Stimulated activated naive CD4-positive, alpha-beta T cell treated with Interleukin-2 at 50 U/mL for 16 hours (primary cell): ENCODE data around the gene TTC23.

Experiments used
- DNase-seq: peaks from one replicate; lab custom pipeline; 2025; lab: John Stamatoyannopoulos, UW

TTC23 gene

GRCh38 chr15:99165020-99165790 is 84.2 kb downstream of the TTC23 start:
- no peak for DNase-seq

- DNase-seq: no peak
These were observed 85.3 kb downstream of the TTC23 start for GRCh38 chr15:99164119-99164518.

- no peak for DNase-seq
These were observed 85.9 kb downstream of the TTC23 start for GRCh38 chr15:99163271-99164062.

- no peak for DNase-seq
These were observed 90.6 kb downstream of the TTC23 start for GRCh38 chr15:99158626-99159412.

- no peak for DNase-seq
These were observed 91.9 kb downstream of the TTC23 start for GRCh38 chr15:99157456-99157855.

GRCh38 chr15:99155961-99156443 is 93.4 kb downstream of the TTC23 start:
- DNase-seq: no peak

- no peak for DNase-seq
These were observed 95.1 kb downstream of the TTC23 start for GRCh38 chr15:99154271-99154670.

GRCh38 chr15:99153026-99153535 is 96.3 kb downstream of the TTC23 start:
- no peak for DNase-seq

GRCh38 chr15:99151156-99151555 is 98.2 kb downstream of the TTC23 start:
- DNase-seq: no peak

GRCh38 chr15:99149366-99149765 is 100.0 kb downstream of the TTC23 start:
- no peak for DNase-seq

GRCh38 chr15:99148851-99149276 is 100.5 kb downstream of the TTC23 start:
- DNase-seq: no peak

GRCh38 chr15:99146661-99147060 is 102.7 kb downstream of the TTC23 start:
- DNase-seq: no peak

- no peak for DNase-seq
These were observed 103.6 kb downstream of the TTC23 start for GRCh38 chr15:99145778-99146177.

GRCh38 chr15:99145005-99145404 is 104.4 kb downstream of the TTC23 start:
- no peak for DNase-seq

GRCh38 chr15:99143655-99144610 is 105.4 kb downstream of the TTC23 start:
- no peak for DNase-seq

GRCh38 chr15:99143242-99143641 is 106.1 kb downstream of the TTC23 start:
- DNase-seq: no peak

- no peak for DNase-seq
These were observed 106.8 kb downstream of the TTC23 start for GRCh38 chr15:99142562-99142961.

- no peak for DNase-seq
These were observed 107.4 kb downstream of the TTC23 start for GRCh38 chr15:99141943-99142342.

GRCh38 chr15:99140590-99140989 is 108.8 kb downstream of the TTC23 start:
- no peak for DNase-seq

GRCh38 chr15:99139276-99139675 is 110.1 kb downstream of the TTC23 start:
- DNase-seq: no peak

- DNase-seq: no peak
These were observed 110.8 kb downstream of the TTC23 start for GRCh38 chr15:99138491-99138982.
